Endodermal cell (in vitro differentiated cells): Measurements from ENCODE around the gene MBP. TPM values are rescaled to one million over a fixed set of nuclear protein-coding genes. Genes with fewer than 3 reads are reported as not detected.

Experiments
- DNase-seq: peaks from one replicate; pipeline ENCODE4 v3.0.0-alpha.2; 2017
- H3K27ac ChIP-seq: 2 replicates; pipeline ENCODE4 v1.5.1; 2013; ENCODE audit warnings: mild to moderate bottlenecking, low read depth, low read length, moderate library complexity
- H3K27me3 ChIP-seq: 2 replicates; pipeline ENCODE4 v1.6.1; 2013; ENCODE audit warnings: mild to moderate bottlenecking, low read length, moderate library complexity; ENCODE audit not compliant: insufficient read depth, control insufficient read depth, poor library complexity, severe bottlenecking
- H3K36me3 ChIP-seq: 2 replicates; pipeline ENCODE4 v1.7.0; 2013; ENCODE audit warnings: mild to moderate bottlenecking, low read length, moderate library complexity; ENCODE audit not compliant: control insufficient read depth, insufficient read depth
- H3K4me1 ChIP-seq: one replicate; pipeline ENCODE4 v1.7.0; 2013; ENCODE audit warnings: low read length; ENCODE audit not compliant: control insufficient read depth, insufficient read depth
- H3K4me3 ChIP-seq: 2 replicates; pipeline ENCODE4 v1.5.1; 2013; ENCODE audit warnings: mild to moderate bottlenecking, low read length, moderate library complexity
- H3K9ac ChIP-seq: 2 replicates; pipeline ENCODE4 v1.6.1; 2013; ENCODE audit warnings: mild to moderate bottlenecking, low read length, moderate library complexity; ENCODE audit not compliant: poor library complexity, severe bottlenecking; ENCODE audit errors: extremely low read depth
- H3K9me3 ChIP-seq: 2 replicates; pipeline ENCODE4 v1.6.1; 2013; ENCODE audit warnings: mild to moderate bottlenecking, low read length, moderate library complexity; ENCODE audit not compliant: control insufficient read depth
- H3K27ac Mint-ChIP-seq: 2 replicates; pipeline ENCODE4 v1.8.0; 2020; ENCODE audit warnings: mixed read lengths
- H3K27me3 Mint-ChIP-seq: 2 replicates; pipeline ENCODE4 v1.8.0; 2021; ENCODE audit warnings: mild to moderate bottlenecking, mixed read lengths; ENCODE audit not compliant: insufficient read depth
- H3K36me3 Mint-ChIP-seq: 2 replicates; pipeline ENCODE4 v1.8.0; 2020; ENCODE audit warnings: low read depth, mixed read lengths
- H3K4me1 Mint-ChIP-seq: 2 replicates; pipeline ENCODE4 v1.8.0; 2020; ENCODE audit warnings: mixed read lengths
- H3K4me3 Mint-ChIP-seq: 2 replicates; pipeline ENCODE4 v1.8.0; 2020; ENCODE audit warnings: mild to moderate bottlenecking, moderate library complexity, mixed read lengths
- H3K9me3 Mint-ChIP-seq: 2 replicates; pipeline ENCODE4 v1.8.0; 2020; ENCODE audit warnings: mild to moderate bottlenecking, mixed read lengths
- CTCF ChIP-seq: fragments of 200-600 bp; sonication (generic); conservative IDR thresholded peaks from 2 replicates; pipeline ENCODE4 v1.5.0; 2021; ENCODE audit warnings: antibody characterized with exemption, mild to moderate bottlenecking
- WGBS, 2 experiments: methylation state at CpG; one replicate each; pipeline versions ENCODE4 v1.1.5 to v1.1.7; 2013; ENCODE audit warnings: missing lambda C conversion rate in 2 of 2, mixed read lengths in 1 of 2; ENCODE audit not compliant: insufficient coverage in 1 of 2, insufficient read length in 1 of 2; 5-methylcytosine and 5-hydroxymethylcytosine counted together
- total RNA-seq, 2 donors: library from RNA; stranded (reverse); fragmentation: NEBNext Ultra II Directional in 1 of 2; extraction: Animal tissue kit (Norgen Biotek cat#: 25700) in 1 of 2; gene quantifications; 2 replicates in 1 of 2; 3 replicates in 1 of 2; pipeline ENCODE4 v1.2.1, GENCODE V29; 2021

MBP gene
- total RNA-seq, 2 donors from 2014 or later: 16.3 to 19.0 TPM

DNA sequence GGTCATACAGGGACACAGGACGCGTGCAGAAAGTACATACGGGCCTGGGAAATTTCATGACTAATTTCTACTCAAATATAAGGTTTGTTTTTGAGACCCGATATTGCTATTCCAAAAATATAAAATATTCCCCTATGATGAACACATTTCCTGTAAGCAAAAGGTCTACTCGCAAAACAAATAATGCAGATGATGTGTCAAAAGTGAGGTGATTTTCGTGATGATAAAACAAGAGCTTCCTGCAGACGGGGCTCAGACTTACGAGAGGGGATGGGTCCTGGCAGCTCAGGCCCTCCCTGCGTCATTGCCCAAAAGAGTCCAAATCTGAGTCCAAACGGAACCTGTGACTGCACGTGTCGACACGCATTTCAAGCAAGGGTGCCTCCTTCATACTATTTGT is 62.7 kb downstream of the MBP start:
- H3K4me1 ChIP-seq: no peaks in the 10 kb centered on the region
- peak overlapping the region; percentile 80 for H3K27ac Mint-ChIP-seq
- no peak overlapping the region for H3K9ac ChIP-seq
- no peaks in the 10 kb centered on the region for H3K9me3 Mint-ChIP-seq
- no peak overlapping the region for H3K4me3 Mint-ChIP-seq
- H3K9me3 ChIP-seq: no peaks in the 10 kb centered on the region
- TF ChIP-seq CTCF: no peak
- no peaks in the 10 kb centered on the region for H3K36me3 ChIP-seq
- DNase-seq: no peak
- peaks cover 11% of the 10 kb centered on the region for H3K36me3 Mint-ChIP-seq
- H3K27me3 ChIP-seq: no peaks in the 10 kb centered on the region
- no peak overlapping the region for H3K4me3 ChIP-seq
- peaks cover 9% of the 10 kb centered on the region for H3K4me1 Mint-ChIP-seq
- 94 to 98% methylated on average over 8 to 13 of the region's 13 CpGs for WGBS, 2 experiments
- no peaks in the 10 kb centered on the region for H3K27me3 Mint-ChIP-seq
- H3K27ac ChIP-seq: no peak overlapping the region

DNA sequence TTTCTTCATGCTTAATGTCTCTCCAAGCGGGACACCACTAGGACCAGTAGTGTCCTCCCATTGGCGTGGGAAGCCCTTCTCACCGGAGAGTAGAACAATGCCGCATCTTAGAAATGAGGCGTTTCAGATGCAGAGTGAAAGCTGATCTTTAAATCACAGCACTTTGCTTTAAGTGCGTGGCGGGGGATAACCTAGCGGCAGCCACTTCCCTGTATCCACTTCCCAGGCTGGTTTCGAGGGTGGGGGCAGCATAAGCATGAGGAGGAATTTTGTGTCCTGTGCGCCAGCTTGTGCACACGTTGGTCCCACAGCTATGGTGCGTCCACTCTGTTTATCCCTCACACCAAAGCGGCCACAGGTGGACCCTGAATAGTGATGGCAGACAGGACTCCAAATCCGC is 63.1 kb downstream of the MBP start:
- H3K4me1 ChIP-seq: no peaks in the 10 kb centered on the region
- Mint-ChIP-seq H3K27ac (peak overlapping the region; percentile 48), H3K9me3 (no peaks in the 10 kb centered on the region), H3K4me1 (peaks cover 9% of the 10 kb centered on the region), H3K27me3 (no peaks in the 10 kb centered on the region), H3K4me3 (no peak overlapping the region), H3K36me3 (peaks cover 14% of the 10 kb centered on the region)
- WGBS, 2 experiments: 86 to 90% methylated on average over 7 to 14 of the region's 14 CpGs
- no peak for DNase-seq
- no peaks in the 10 kb centered on the region for H3K9me3 ChIP-seq
- H3K9ac ChIP-seq: no peak overlapping the region
- H3K4me3 ChIP-seq: no peak overlapping the region
- TF ChIP-seq CTCF: no peak
- no peaks in the 10 kb centered on the region for H3K36me3 ChIP-seq
- no peaks in the 10 kb centered on the region for H3K27me3 ChIP-seq
- no peak overlapping the region for H3K27ac ChIP-seq

- no peaks in the 10 kb centered on the region for H3K9me3 ChIP-seq
- no peaks in the 10 kb centered on the region for H3K27me3 ChIP-seq
- H3K4me3 ChIP-seq: no peak overlapping the region
- no peak for TF ChIP-seq CTCF
- peaks cover 20% of the 10 kb centered on the region for H3K36me3 Mint-ChIP-seq
- H3K9ac ChIP-seq: no peak overlapping the region
- no peak overlapping the region for H3K27ac ChIP-seq
- H3K27ac Mint-ChIP-seq: peak overlapping the region; percentile 48
- H3K4me3 Mint-ChIP-seq: no peak overlapping the region
- H3K36me3 ChIP-seq: no peaks in the 10 kb centered on the region
- DNase-seq: no peak
- 83 to 84% methylated on average over 13 to 15 of the region's 15 CpGs for WGBS, 2 experiments
- H3K27me3 Mint-ChIP-seq: no peaks in the 10 kb centered on the region
- H3K4me1 ChIP-seq: no peaks in the 10 kb centered on the region
- peaks cover 9% of the 10 kb centered on the region for H3K4me1 Mint-ChIP-seq
- no peaks in the 10 kb centered on the region for H3K9me3 Mint-ChIP-seq
Observed at GRCh38 chr18:77068321-77069312, 64.0 kb downstream of the MBP start.
